SK-N-SH (cell line): Measurements from ENCODE around the gene MEIS1.

ENCODE experiments used
- CHD2 ChIP-seq: fragments of 150-350 bp; IDR thresholded peaks from 2 replicates; pipeline ENCODE4 v1.6.1; 2018; ENCODE audit warnings: low read length; ENCODE audit not compliant: partially characterized antibody
- EP300 ChIP-seq, 2 experiments: IDR thresholded peaks; 2 replicates each; pipeline versions ENCODE4 v1.4.0 to v1.6.1; 2012; ENCODE audit warnings: borderline replicate concordance in 1 of 2, low read depth in 1 of 2, low read length in 1 of 2
- FOXM1 ChIP-seq: IDR thresholded peaks from 2 replicates; pipeline ENCODE4 v1.4.0; 2012; ENCODE audit warnings: low read depth, mild to moderate bottlenecking
- IRF3 ChIP-seq: fragments of 150-350 bp; IDR thresholded peaks from 2 replicates; pipeline ENCODE4 v1.6.1; 2016; ENCODE audit warnings: mild to moderate bottlenecking, low read depth, low read length
- MXI1 ChIP-seq: IDR thresholded peaks from 2 replicates; pipeline ENCODE4 v1.6.1; 2012; ENCODE audit warnings: mild to moderate bottlenecking, low read depth, low read length, improper control_type of control experiment
- POLR2AphosphoS5 ChIP-seq: IDR thresholded peaks from 2 replicates; pipeline ENCODE4 v1.6.1; 2012; ENCODE audit warnings: low read depth, low read length
- RAD21 ChIP-seq: IDR thresholded peaks from 2 replicates; pipeline ENCODE4 v1.6.1; 2012; ENCODE audit warnings: mild to moderate bottlenecking, low read length
- SIN3A ChIP-seq: IDR thresholded peaks from 2 replicates; pipeline ENCODE4 v1.6.1; 2012; ENCODE audit warnings: low read depth, mild to moderate bottlenecking, low read length, moderate library complexity, borderline replicate concordance
- TEAD4 ChIP-seq: IDR thresholded peaks from 2 replicates; pipeline ENCODE4 v1.4.0; 2012; ENCODE audit warnings: mild to moderate bottlenecking, borderline replicate concordance; ENCODE audit not compliant: insufficient read depth
- YY1 ChIP-seq: IDR thresholded peaks from 2 replicates; pipeline ENCODE4 v1.4.0; 2012; ENCODE audit warnings: low read depth, mild to moderate bottlenecking
- TF ChIP-seq, protein P1 (sequence below): fragments of 150-350 bp; IDR thresholded peaks from 2 replicates; pipeline ENCODE4 v1.6.1; 2017; ENCODE audit warnings: antibody characterized with exemption, low read length, low read depth, borderline replicate concordance
- TF ChIP-seq, protein P2 (sequence below): IDR thresholded peaks from 2 replicates; pipeline ENCODE4 v1.6.1; 2012; ENCODE audit warnings: mild to moderate bottlenecking, low read depth, low read length, moderate library complexity
- TF ChIP-seq, protein P3 (sequence below): fragments of 200-600 bp; sonication (generic); IDR thresholded peaks from 2 replicates; pipeline ENCODE4 v1.6.1; 2017; ENCODE audit warnings: antibody characterized with exemption, mild to moderate bottlenecking, moderate library complexity
- TF ChIP-seq, protein P4 (sequence below): IDR thresholded peaks from 2 replicates; pipeline ENCODE4 v1.4.0; 2012; ENCODE audit warnings: low read depth, borderline replicate concordance

DNA sequence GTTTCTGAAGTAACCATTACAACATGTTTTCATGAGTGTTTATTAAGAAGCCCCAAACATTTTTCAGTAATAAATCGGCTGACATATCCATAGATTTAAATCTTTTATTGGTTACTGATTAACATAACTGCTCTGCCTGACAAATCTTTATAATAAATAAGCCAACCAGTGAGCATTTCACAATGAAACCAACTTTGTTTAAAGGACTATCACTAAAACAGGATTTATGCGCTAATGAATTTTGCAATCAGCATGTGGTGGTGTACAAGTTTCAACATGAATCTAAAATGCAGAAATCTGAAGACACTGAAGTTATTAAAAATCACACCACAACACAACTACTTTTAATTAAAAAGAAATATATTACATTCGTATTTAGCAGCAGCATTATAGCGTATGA, 166.7 kb downstream of the MEIS1 start:
- no peak for TF ChIP-seq POLR2AphosphoS5
- no peak for TF ChIP-seq FOXM1
- TF ChIP-seq RAD21 = no peak
- TF ChIP-seq TEAD4 = no peak
- TF ChIP-seq, protein P1, sequence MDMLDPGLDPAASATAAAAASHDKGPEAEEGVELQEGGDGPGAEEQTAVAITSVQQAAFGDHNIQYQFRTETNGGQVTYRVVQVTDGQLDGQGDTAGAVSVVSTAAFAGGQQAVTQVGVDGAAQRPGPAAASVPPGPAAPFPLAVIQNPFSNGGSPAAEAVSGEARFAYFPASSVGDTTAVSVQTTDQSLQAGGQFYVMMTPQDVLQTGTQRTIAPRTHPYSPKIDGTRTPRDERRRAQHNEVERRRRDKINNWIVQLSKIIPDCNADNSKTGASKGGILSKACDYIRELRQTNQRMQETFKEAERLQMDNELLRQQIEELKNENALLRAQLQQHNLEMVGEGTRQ = no peak
- no peak for TF ChIP-seq SIN3A
- TF ChIP-seq, protein P2, sequence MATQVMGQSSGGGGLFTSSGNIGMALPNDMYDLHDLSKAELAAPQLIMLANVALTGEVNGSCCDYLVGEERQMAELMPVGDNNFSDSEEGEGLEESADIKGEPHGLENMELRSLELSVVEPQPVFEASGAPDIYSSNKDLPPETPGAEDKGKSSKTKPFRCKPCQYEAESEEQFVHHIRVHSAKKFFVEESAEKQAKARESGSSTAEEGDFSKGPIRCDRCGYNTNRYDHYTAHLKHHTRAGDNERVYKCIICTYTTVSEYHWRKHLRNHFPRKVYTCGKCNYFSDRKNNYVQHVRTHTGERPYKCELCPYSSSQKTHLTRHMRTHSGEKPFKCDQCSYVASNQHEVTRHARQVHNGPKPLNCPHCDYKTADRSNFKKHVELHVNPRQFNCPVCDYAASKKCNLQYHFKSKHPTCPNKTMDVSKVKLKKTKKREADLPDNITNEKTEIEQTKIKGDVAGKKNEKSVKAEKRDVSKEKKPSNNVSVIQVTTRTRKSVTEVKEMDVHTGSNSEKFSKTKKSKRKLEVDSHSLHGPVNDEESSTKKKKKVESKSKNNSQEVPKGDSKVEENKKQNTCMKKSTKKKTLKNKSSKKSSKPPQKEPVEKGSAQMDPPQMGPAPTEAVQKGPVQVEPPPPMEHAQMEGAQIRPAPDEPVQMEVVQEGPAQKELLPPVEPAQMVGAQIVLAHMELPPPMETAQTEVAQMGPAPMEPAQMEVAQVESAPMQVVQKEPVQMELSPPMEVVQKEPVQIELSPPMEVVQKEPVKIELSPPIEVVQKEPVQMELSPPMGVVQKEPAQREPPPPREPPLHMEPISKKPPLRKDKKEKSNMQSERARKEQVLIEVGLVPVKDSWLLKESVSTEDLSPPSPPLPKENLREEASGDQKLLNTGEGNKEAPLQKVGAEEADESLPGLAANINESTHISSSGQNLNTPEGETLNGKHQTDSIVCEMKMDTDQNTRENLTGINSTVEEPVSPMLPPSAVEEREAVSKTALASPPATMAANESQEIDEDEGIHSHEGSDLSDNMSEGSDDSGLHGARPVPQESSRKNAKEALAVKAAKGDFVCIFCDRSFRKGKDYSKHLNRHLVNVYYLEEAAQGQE = no peak
- TF ChIP-seq, protein P3, sequence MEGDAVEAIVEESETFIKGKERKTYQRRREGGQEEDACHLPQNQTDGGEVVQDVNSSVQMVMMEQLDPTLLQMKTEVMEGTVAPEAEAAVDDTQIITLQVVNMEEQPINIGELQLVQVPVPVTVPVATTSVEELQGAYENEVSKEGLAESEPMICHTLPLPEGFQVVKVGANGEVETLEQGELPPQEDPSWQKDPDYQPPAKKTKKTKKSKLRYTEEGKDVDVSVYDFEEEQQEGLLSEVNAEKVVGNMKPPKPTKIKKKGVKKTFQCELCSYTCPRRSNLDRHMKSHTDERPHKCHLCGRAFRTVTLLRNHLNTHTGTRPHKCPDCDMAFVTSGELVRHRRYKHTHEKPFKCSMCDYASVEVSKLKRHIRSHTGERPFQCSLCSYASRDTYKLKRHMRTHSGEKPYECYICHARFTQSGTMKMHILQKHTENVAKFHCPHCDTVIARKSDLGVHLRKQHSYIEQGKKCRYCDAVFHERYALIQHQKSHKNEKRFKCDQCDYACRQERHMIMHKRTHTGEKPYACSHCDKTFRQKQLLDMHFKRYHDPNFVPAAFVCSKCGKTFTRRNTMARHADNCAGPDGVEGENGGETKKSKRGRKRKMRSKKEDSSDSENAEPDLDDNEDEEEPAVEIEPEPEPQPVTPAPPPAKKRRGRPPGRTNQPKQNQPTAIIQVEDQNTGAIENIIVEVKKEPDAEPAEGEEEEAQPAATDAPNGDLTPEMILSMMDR = no peak
- TF ChIP-seq YY1 = no peak
- no peak for TF ChIP-seq IRF3
- no peak for TF ChIP-seq CHD2
- TF ChIP-seq MXI1 = no peak
- TF ChIP-seq EP300 (IDR thresholded peaks at IDR 0.05; ENCODE audit: borderline replicate concordance in 1 of 2, low read depth in 1 of 2, low read length in 1 of 2) = no peak
- TF ChIP-seq, protein P4, sequence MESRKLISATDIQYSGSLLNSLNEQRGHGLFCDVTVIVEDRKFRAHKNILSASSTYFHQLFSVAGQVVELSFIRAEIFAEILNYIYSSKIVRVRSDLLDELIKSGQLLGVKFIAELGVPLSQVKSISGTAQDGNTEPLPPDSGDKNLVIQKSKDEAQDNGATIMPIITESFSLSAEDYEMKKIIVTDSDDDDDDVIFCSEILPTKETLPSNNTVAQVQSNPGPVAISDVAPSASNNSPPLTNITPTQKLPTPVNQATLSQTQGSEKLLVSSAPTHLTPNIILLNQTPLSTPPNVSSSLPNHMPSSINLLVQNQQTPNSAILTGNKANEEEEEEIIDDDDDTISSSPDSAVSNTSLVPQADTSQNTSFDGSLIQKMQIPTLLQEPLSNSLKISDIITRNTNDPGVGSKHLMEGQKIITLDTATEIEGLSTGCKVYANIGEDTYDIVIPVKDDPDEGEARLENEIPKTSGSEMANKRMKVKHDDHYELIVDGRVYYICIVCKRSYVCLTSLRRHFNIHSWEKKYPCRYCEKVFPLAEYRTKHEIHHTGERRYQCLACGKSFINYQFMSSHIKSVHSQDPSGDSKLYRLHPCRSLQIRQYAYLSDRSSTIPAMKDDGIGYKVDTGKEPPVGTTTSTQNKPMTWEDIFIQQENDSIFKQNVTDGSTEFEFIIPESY = no peak
